GM19043 (cell line): ENCODE results near the gene EML5.

Experiments
- ATAC-seq: cut with Tn5 transposase; IDR thresholded peaks from one replicate; pipeline ENCODE4 v1.9.1; 2021; ENCODE audit warnings: low read depth; ENCODE audit not compliant: unreplicated experiment

The EML5 gene

DNA sequence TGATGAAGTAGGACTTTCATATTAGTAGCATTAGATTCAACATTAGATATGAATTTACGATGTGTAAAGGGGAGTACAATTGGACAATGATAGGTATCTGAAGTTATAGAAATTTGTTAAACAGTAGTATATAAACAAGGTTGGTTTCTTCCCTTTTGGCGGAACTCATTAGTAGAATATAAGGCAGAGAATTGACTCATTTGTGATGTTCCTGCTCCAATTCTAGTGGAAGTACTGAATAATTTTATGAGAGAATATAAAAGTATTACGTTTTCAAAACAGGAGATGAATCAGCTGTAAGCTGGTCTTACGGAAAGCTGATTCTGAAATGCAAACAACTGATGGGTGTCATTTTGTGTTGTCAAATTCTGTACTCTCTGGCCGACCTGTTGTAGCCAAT, 216.5 kb downstream of the EML5 start:
- ATAC-seq = no peak

DNA sequence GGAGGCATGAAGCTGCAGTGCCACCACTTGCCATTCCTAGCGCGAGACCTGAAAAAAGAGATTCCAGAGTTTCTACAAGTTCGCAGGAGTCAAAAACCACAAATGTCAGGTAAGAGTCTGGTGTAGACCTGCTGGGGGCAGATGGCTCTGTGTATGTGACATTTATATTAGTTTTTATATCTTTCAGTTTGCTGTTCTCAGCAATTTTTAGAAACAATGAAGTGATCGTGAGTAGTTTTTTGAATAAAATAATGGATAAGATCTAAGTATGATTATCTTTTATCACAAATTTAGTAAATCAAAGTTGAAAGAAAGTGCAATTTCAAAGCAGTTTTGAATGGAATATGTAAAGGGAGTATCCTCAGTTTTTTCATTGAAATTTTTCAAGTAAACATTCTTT, 220.6 kb downstream of the EML5 start:
- ATAC-seq = no peak

DNA sequence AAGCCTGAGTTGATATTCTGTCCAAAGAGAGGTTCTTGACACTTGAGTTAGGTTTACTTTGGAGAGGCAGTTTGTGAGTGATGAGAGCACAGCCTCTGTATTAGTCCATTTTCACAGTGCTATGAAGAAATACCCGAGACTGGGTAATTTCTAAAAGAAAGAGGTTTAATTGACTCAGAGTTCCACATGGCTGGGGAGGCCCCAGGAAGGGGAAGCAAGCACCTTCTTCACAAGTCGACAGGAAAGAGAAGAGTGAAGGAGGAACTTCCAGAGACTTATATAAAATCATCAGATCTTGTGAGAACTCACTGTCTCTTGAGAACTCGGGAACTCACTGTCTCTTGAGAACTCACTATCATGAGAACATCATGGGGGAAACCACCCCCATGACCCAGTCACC, 224.6 kb downstream of the EML5 start:
- ATAC-seq = no peak

DNA sequence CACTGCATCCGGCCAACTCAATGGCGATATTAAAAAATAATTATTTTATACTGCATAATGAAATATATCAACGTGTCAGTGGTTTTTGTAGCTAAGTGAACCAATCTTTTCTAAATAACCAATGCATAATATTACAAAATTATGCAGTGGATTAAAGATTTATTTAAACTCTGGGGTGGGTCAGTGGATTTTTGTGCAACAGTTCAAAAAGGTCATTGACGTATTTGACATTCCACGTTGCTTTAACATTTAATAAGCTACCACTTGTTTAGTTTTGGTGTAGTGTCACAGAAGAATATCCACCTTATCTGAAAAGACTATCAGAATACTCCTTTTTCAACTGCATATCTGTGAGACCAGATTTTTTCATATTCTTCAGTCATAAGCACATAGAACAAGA, 227.3 kb downstream of the EML5 start:
- no peak for ATAC-seq

- ATAC-seq = no peak
Measured at GRCh38 chr14:88563845-88564244, 228.9 kb downstream of the EML5 start.

- peak; percentile 88 for ATAC-seq
Measured at GRCh38 chr14:88562831-88563686, 229.7 kb downstream of the EML5 start, which contains the start of gene ZC3H14. ZC3H14 (plus strand) TSS chr14:88563037; CDS start chr14:88563134, 97 bp downstream.

GRCh38 chr14:88562532-88562830, 230.3 kb downstream of the EML5 start:
- peak; percentile 8 for ATAC-seq
